HG03025 (cell line): ENCODE data around the gene SLC22A2.

ENCODE experiments used
- ATAC-seq: cut with Tn5 transposase; IDR thresholded peaks from one replicate; pipeline ENCODE4 v1.9.1; 2021; ENCODE audit warnings: mild to moderate bottlenecking, moderate library complexity; ENCODE audit not compliant: unreplicated experiment, low FRiP score

The SLC22A2 gene

DNA sequence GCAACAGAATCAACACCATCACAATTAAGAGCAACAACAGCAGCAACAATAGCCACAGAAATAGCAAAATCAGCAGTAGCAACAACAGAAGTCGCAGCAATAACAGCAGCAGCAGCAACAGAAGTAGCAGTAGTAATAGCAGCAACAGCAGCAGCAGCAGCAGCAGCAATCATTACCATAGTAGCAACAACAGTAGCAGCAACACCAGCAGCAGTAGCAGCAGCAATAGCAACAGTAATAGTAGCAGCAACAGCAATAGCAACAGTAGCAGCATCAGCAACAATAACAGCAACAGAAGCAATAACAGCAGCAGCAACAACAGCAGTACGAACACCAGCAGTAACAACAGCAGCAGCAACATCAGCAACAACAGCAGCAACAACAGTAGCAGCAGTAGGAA, 39.8 kb downstream of the SLC22A2 start:
- ATAC-seq = no peak

DNA sequence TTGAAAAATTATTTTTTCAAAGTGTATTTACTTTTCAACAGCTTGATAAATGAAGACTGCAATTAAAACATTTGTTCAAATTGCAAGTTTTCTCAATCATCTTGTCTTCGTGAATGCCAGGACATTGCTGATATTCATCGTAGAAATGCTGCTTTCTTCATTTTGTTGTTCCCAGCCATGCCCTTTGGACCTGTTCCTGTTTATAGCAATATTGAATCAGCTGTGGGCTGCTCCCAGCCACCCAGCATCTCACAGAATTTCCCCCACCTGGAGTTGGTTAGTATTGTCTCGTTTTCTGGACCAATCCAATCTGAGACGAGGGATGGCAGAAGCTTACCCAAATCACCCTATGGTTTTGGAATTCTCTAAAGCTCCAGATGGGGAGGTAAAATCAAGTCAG, 40.8 kb downstream of the SLC22A2 start:
- ATAC-seq = no peak

DNA sequence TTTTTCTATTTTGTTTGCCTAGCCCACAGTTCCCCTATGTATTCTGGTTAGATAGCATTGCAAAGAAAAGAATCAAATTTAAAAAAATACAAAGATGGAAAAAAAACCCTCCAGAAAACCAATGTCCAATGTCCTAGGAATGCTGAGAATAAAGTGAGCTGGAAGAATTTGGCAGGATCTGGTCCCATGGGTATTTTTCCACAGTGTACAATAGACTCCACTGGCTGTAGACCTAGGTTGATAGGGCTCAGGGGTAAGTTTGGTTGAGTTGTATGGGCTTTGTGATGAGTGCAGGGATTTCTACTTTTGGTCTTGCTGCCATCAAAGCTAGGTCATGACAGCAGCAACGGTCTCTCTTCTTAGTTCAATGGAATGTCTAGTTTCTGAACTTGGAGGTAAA, 41.5 kb downstream of the SLC22A2 start:
- ATAC-seq = no peak

DNA sequence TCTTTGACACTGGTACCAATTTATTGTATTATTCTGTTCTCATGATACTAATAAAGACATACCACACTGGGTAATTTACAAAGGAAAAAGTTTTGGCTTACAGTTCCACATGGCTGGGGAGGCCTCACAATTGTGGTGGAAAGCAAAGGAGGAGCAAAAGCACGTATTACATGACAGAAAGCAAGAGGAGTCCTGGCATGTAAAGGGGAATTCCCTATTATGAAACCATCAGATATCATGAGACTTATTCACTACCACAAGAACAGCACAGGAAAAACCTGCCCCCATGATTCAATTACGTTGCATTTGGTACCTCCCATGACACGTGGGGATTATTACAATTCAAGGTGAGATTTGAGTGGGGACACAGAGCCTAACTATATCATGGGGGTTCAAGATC, 43.4 kb downstream of the SLC22A2 start:
- no peak for ATAC-seq

DNA sequence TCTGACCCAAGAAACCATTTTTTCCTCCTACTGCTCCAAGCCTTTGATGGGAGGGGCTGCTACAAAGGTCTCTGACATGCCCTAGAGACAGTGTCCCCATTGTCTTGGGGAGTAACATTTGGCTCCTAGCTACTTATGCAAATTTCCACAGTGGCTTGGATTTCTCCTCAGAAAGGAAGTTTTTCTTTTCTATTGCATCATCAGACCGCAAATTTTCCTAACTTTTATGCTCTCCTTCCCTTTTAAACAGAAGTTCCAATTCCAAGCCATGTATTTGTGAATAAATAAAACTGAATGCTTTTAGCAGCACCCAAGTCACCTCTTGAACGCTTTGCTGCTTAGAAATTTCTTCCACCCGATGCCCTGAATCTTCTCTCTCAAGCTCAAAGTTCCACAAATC, 51.0 kb downstream of the SLC22A2 start:
- ATAC-seq = no peak

DNA sequence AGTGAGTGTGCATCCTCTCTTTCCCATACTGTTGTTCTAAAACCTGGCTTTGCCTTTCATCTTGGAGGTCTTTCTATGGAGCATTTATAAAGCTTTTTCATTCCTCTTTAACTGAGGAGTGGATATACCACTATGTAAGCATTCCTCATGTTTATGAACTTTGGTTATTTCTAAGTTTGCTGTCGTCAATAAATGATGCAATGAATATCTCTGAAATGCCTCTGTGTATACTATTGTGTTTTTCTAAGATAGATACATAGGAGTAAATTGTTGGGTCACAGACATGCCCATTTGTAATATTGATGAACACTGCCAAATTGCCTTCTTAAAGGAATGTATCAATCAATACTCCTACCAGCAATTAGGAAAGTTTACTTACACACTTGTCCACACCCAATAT, 53.9 kb downstream of the SLC22A2 start:
- ATAC-seq = no peak

DNA sequence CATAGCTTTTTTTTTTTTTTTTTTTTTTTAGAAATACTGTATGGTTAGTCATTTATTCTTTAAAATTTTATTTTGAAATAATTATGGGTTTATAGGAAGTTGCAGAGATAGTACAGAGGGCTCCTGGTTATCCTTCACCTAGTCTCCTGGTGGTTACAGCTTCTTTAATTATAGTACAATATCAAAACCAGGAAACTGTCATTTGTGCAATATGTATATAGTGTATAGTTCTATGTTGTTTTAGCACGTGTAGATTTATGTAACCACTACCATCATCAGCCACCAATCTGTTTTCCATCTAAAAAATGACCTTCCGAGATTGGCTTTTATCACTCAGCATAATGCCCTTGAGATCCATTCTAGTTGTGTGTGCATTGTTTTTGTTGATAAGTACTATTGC, 54.7 kb downstream of the SLC22A2 start:
- ATAC-seq = no peak

DNA sequence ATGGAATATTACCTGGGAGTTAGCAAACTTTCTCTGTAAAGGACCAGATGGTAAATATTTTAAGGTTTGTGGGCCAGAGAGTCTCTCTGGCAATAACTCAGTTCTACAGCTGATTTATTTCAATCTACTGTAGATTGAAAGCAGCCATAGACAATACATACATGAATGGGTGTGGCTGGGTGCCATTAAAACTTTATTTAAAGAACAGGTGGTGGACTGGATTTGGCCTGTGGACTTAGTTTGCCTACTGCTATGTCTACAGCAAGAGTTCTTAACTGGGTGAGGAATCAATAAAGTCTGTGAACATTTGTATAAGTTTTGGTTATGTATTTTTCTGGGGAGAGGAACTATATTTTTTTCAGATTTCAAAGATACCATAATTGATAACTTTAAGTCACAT, 55.1 kb downstream of the SLC22A2 start:
- ATAC-seq = no peak

DNA sequence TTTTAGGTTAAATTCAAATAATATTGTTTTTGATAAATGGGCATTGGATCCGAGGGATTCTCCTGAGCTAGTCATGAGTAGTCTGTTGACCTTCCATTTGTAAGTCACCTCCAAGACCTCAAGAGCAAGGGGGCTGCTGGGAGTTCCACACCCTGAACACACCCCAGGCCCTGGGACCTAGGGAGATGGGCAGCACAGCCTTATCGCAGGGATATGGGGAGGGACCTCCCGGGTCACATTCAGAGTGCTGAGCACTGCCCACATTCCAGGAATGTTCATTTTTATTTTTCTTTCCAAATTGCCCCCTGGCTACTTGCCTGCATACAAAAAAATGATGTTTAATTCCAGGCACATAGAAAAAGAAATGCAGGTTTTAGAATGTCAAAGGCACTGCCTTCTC, 55.5 kb downstream of the SLC22A2 start:
- no peak for ATAC-seq

DNA sequence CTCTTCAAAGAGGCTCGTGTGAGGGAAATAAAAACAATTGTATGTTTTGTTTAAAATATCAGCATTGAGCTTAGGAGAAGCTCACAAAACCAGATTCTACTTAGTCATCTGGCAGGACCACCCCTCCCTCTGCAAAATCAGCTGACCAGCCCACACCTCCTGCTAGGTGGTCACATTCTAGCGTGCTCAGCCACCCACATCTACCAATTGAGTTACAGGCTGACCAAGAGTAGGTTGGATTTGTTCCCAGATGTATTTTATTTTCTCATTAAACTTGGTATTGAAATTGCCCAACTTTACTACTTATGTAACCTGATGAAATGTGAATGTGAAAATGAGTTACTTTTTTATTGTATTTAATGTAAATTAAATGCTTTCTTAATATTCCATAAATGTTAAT, 56.2 kb downstream of the SLC22A2 start:
- ATAC-seq = no peak

DNA sequence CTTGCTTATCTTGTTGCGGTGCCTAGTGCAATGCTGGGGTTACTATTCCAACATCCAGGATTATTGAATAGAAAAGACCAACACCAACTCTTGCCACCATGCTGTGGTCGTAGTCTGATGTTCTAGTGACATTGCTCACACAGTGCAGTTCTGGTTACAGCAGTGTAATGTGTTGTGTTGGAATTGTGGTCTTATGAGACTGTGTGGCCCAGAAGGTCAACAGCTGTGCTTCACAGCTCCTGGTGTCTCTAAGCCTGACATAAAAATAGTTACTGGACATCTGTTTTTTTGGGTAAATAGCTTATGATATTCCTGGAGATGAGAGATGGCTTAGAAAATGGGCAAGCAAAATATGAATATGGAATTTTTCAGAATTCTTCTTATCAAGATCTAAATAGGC, 57.6 kb downstream of the SLC22A2 start:
- no peak for ATAC-seq

DNA sequence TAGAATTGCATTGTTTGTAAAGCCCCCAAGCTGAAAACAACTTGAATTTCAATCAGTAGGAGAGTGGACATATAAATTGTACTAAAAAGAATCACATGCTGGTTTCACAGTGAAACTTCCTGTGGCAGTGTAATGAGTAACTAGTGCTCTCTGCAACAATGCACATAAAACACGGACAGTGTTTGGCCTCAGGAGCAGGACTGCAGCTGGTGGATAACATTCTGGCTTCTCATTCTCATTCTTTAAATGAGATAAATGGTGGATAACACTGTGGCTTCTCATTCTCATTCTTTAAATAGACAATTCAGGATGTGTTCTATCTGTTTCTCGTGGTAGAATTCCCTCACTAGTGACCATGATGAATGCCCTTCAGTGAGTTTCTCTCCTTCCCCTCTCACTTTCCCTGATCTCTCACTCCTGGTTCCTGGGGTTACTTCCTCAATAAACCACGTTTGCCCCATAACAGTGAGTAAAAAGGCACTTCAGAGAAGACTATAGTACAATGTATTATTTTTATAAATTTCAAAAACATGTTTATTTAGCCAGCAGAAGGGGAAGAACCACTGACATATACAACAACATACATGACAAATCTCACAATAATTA, 59.9 kb downstream of the SLC22A2 start:
- no peak for ATAC-seq

DNA sequence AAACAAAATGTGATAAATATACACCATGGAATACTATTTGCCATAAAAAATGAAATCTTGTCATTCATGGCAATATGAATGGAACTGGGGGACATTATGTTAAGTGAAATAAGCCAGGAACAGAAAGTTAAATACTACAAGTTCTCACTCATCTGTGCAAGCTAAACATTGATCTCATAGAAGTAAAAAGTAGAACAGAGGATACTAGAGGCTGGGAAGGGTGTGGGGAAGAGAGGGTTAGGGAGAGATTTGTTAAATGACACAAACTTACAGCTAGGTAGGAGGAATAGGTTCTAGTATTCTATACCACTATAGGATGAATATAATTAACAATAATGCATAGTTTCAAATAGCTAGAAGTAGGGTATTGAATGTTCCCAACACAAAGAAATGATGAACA, 61.0 kb downstream of the SLC22A2 start:
- no peak for ATAC-seq

DNA sequence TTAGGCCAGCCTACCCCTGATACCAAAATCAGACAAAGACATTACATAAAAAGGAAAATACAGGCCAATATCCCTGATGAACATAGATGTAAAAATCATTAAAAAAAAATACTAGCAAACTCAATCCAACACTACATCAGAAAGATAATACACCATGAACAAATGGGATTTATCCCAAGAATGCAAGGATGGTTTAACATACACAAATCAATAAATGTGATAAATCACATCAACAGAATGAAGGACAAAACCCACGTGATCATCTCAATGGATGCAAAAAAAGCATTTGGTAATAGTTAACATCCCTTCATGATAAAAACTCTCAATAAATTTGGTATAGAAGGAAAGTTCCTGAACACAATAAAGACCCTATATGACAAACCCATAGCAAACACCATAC, 63.8 kb downstream of the SLC22A2 start:
- no peak for ATAC-seq

DNA sequence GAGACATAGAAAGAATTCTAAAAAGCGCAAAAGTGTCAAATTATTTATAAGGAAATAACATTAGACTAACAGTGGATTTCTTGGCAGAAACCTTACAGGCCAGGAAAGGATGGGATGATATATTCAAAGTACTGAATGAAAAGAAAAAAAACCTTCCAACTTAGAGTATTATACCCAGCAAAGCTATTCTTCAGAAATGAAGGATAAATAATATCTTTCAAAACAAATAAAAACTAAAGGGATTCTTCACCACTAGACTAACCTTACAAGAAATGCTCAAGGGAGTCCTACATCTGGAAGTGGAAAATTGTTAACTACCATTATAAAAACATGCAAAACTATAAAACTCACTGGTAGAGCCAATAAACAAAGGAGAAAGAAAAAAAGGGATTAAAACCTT, 65.8 kb downstream of the SLC22A2 start:
- no peak for ATAC-seq

DNA sequence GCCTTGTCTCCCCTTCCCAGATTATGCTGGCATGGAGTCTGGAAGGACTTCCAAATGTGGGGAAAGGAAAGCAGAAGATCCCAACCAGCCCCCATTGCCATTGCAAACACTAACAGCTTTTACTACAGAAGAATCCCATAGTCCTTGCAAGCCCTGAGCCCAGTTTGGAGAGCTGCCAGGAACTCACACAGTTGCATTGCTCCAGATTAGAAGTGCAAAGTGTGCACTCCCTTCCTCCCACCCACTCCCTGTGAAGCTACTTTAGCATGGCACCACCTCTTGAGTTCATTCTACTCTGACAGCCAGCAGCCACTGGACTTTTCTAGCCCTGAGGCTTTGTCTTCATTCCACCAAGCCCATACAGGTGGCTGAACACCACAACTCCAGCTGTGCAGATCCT, 67.6 kb downstream of the SLC22A2 start:
- ATAC-seq = no peak

DNA sequence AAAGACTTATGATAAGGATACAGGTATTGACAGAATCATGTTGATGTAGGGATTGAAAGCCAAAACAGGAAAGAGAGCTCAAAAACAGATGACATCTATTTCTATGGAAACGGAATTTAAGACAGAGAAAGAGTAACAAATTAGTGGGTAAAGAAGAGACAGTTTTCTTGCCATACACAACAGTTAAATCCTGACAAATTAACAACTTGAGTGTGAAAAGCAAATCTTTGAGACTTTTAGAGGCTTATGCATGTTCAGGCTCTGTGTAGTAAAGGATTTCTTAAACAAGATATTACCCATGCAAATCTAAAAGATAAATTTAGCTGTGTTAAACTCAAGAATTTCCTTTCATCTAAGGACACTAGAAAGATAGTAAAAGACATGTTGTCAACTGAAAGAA, 68.5 kb downstream of the SLC22A2 start:
- ATAC-seq = no peak

DNA sequence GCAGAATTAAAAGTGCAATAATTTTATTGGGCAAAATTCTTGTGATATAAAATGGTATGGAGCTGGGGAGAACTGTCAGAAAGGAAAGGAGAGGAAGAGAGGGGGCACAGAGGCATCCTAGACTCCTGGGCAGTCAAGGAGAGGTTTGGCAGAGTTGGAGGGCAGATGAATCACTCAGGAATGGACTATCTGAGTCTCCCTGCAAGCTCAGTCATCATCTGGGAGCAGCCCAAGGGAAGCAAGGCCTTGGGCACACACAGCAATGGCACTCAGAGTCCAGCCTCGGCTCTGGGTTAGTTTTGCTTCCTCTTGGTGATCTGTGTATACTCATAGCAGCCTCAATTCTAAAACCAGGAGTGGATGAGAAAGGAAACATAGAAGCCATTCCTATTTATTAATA, 69.8 kb downstream of the SLC22A2 start:
- no peak for ATAC-seq

DNA sequence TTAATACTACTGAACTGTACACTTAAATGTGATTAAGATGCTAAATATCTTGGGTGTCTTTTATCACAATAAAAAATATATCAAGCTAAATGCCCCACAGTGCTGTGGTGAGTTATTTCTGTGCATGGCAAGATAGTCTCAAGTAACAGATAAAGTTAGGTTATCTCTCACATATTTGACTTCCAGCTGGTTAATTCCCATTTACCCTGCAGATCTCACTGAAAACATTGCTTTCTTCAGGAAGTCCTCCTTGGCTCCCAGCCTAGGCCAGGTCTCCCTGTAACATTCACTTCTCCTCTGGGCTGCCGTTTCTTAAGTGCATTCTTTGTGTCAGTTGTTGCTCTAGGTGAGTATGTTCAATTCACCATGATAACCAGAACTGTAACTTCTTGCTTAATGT, 77.9 kb downstream of the SLC22A2 start:
- no peak for ATAC-seq

DNA sequence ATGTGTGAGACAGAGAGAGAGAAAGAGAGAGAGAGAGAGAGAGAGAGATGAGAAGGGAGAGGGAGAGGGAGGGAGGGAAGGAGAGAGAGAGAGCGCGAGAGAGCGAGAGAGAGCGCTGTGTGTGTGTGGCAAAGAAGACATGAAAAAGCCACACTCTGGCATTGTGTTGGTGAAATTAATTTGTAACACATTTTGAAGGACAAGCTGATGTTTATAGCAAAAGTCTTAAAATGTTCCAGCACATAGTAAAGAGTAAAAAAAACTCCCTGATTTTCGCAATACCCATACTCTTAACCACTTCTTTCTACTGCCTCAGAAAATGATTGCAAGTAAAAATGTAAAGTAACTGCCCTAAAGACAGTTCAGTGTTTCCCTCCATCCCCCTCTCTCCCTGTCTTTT, 80.3 kb downstream of the SLC22A2 start:
- no peak for ATAC-seq

DNA sequence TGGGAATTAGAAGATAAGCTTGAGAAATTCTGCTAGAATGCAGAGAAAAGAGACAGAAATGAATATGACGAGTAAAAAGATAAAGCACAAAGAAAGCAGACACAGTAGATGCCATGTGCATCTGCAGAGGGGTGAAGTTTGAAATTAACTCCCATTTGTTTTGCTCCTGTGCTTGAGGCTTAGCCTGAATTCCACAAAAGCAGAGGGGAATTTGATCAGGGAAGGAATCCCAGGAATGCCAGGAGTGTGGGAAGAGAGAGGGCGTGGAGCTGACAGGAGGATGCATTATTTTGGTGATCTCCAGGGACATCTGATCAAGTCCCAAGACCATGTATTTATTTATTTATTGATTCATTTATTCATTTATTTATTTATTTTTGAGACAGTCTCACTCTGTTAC, 81.4 kb downstream of the SLC22A2 start:
- ATAC-seq = no peak

DNA sequence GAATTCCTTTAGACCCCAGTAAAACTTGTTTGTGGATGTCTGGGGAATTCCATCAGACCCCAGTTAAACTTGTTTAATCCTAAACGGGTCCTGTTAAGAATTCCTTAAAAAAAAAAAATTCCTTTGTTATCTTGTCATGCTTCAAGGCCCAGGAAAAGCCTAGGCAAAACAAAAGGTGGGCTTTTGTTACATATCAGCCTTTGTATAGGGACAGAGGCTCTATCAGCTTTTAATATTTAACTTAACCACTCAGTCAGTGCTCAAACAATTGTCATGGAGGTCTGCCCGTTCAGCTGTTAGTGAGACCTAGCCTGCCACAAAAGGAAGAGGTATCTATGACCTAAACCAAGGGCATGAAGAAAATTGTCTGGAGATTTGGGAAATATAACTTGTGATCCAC, 83.9 kb downstream of the SLC22A2 start:
- ATAC-seq = no peak

DNA sequence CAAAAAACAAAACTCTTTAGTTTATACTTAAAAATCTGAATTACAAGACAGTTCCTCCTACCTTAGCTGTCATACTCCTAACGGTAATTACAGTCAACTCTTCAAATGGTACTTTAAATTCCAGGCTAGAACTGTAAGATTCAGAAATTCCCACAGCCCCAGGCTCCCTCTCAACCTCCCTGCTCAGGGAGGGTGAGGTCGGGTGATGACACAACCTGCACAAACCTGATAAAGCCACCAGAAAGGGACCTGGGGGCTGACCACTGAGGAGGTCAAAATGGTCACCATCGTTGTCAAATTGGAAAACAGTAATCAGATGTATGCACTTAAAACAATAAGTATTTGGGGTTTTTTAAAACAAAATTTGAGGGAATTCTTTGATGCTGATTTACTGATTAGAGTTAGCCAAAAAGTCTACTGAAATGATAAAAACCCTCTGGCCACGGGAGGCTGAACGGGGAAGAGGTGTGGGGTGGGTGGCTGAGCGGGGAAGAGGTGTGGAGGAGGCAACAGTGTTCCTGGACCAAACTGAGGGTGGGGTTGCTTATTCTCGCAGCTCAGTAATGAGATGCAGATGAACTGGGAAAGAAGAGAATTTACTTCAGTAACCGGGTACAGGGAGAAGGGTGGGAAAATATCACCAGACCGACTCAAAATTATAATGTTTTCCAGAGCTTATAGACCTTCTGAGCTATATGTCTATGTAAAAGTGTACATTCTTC, 84.7 kb downstream of the SLC22A2 start:
- ATAC-seq = no peak
